Liver (tissue), 2 donors: ENCODE data around the gene ZNF541.

Source experiments
- ZBTB33 ChIP-seq: IDR thresholded peaks from 2 replicates; pipeline ENCODE4 v1.6.1; 2016; ENCODE audit warnings: antibody characterized with exemption
- TF ChIP-seq, protein P1 (sequence below): fragments of 150-350 bp; IDR thresholded peaks from 2 replicates; pipeline ENCODE4 v1.5.1; 2017; ENCODE audit warnings: improper control_type of control experiment, low read depth, low read length; ENCODE audit not compliant: missing input control
- TF ChIP-seq, protein P2 (sequence below): IDR thresholded peaks from 2 replicates; pipeline ENCODE4 v1.6.1; 2016; ENCODE audit warnings: antibody characterized with exemption, mild to moderate bottlenecking
- donor health status: healthy.

GRCh38 chr19:47593860-47594259, 20.9 kb upstream of the ZNF541 start:
- TF ChIP-seq, protein P1, sequence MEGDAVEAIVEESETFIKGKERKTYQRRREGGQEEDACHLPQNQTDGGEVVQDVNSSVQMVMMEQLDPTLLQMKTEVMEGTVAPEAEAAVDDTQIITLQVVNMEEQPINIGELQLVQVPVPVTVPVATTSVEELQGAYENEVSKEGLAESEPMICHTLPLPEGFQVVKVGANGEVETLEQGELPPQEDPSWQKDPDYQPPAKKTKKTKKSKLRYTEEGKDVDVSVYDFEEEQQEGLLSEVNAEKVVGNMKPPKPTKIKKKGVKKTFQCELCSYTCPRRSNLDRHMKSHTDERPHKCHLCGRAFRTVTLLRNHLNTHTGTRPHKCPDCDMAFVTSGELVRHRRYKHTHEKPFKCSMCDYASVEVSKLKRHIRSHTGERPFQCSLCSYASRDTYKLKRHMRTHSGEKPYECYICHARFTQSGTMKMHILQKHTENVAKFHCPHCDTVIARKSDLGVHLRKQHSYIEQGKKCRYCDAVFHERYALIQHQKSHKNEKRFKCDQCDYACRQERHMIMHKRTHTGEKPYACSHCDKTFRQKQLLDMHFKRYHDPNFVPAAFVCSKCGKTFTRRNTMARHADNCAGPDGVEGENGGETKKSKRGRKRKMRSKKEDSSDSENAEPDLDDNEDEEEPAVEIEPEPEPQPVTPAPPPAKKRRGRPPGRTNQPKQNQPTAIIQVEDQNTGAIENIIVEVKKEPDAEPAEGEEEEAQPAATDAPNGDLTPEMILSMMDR, result no peak
- TF ChIP-seq, protein P2, sequence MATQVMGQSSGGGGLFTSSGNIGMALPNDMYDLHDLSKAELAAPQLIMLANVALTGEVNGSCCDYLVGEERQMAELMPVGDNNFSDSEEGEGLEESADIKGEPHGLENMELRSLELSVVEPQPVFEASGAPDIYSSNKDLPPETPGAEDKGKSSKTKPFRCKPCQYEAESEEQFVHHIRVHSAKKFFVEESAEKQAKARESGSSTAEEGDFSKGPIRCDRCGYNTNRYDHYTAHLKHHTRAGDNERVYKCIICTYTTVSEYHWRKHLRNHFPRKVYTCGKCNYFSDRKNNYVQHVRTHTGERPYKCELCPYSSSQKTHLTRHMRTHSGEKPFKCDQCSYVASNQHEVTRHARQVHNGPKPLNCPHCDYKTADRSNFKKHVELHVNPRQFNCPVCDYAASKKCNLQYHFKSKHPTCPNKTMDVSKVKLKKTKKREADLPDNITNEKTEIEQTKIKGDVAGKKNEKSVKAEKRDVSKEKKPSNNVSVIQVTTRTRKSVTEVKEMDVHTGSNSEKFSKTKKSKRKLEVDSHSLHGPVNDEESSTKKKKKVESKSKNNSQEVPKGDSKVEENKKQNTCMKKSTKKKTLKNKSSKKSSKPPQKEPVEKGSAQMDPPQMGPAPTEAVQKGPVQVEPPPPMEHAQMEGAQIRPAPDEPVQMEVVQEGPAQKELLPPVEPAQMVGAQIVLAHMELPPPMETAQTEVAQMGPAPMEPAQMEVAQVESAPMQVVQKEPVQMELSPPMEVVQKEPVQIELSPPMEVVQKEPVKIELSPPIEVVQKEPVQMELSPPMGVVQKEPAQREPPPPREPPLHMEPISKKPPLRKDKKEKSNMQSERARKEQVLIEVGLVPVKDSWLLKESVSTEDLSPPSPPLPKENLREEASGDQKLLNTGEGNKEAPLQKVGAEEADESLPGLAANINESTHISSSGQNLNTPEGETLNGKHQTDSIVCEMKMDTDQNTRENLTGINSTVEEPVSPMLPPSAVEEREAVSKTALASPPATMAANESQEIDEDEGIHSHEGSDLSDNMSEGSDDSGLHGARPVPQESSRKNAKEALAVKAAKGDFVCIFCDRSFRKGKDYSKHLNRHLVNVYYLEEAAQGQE, result no peak
- TF ChIP-seq ZBTB33, result no peak
